Keratinocyte (primary cell): ENCODE results near the gene MATK.

Experiments used
- CTCF ChIP-seq, 3 experiments: IDR thresholded peaks in 1 of 3; conservative IDR thresholded peaks in 1 of 3; optimal IDR thresholded peaks in 1 of 3; 2 replicates in 2 of 3; 3 replicates in 1 of 3; pipeline versions ENCODE3 to v1.5.1; 2011; ENCODE audit warnings: low read length in 3 of 3, mild to moderate bottlenecking in 3 of 3, moderate library complexity in 2 of 3, control low read depth in 1 of 3, inconsistent platforms in 1 of 3; ENCODE audit not compliant: insufficient read depth in 2 of 3; ENCODE audit errors: extremely low read depth in 1 of 3
- EZH2 ChIP-seq: IDR thresholded peaks from one replicate; pipeline ENCODE4 v1.6.1; 2012; ENCODE audit warnings: inconsistent platforms, mild to moderate bottlenecking, low read length, moderate library complexity

DNA sequence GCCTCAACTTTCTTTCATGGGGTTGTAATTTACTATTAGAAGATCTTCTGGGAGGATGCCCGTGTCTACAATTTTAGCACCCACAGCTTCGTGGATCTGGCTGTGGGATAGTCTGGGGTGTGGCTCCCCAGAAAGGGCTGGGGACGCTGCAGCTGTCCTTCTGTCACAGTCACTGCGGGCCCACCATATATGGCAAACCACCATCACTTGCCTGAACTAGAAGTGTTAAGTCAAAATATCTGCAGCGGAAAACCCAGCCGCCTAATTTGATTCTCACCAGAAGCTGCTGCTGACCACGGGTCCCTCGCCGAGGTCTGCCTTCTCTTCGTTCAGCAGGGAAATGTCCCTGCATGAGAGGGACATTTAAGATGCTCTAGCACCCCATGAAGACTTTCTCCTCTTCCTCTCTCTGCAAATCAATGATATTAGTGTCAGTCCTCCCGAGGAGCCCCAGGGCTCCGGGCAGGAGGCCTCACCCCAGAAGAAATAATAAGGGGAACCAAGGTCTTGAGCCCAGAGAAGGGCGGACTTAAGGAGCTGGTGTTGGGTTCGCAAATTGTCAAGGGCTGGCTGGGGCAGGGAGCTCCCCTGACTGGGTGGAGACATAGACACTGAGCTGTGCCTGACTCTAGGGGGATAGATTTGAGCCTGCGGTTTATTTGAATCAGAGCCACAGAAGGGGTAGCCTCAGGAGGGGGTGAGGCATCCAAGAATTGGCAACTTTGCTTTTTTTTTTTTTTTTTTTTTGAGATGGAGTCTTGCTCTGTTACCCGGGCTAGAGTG lies 3.0 kb upstream of the MATK start:
- TF ChIP-seq CTCF (optimal IDR thresholded peaks at IDR 0.05 in 1 of 3, IDR thresholded peaks at IDR 0.05 in 1 of 3, conservative IDR thresholded peaks at IDR 0.05 in 1 of 3; ENCODE audit: extremely low read depth in 1 of 3, insufficient read depth in 2 of 3, low read length in 3 of 3) (no peak), EZH2 (no peak)
